ENCODE results near the gene CDC123. TPM values are rescaled to one million over a fixed set of nuclear protein-coding genes. Genes with fewer than 3 reads are reported as not detected.

Gene CDC123
- total RNA-seq, 4 donors from 2014 or later = 47.8 to 80.8 (median 53.6) TPM

DNA sequence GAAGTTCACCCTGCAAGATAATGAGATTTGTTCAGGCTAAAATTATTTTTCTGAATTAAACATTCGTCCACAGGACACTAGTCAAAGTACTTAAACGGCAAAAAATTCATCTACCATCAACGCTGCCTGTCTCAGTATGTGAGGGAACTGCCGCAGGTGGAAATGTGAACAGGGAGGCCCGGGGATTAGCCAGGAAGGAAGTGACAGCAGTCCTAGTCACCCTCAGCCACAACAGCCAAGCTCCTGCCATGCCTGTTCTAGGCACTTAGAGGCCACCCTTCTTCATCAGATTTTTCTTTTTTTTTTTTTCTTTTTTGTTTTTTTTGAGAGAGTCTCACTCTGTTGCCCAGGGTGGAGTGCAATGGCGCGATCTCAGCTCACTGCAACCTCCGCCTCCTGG is 9.7 kb upstream of the CDC123 start:
- TF ChIP-seq POLR2A (IDR thresholded peaks at IDR 0.05) = no peak
- no peak for TF ChIP-seq EP300 (IDR thresholded peaks at IDR 0.05; ENCODE audit: low read depth)
- WGBS, 2 donors (ENCODE audit: low coverage in 1 of 2) = 82 to 100% methylated on average over 1 to 8 of the region's 8 CpGs

GRCh38 chr10:12187321-12187905 is 8.6 kb upstream of the CDC123 start:
- Histone ChIP-seq H3K9me3 (no peaks in the 10 kb centered on the region), H3K27ac (no peak overlapping the region), H3K4me1 (peaks cover 0 to 10% (median 2%) of the 10 kb centered on the region in 4 donors), H3K4me3 (no peak overlapping the region), H3K36me3 (peaks cover 0 to 25% (median 5%) of the 10 kb centered on the region in 4 donors), H3K27me3 (no peaks in the 10 kb centered on the region)
- no peak for DNase-seq
- 67 to 74% methylated on average over 2 to 5 of the region's 5 CpGs for WGBS, 2 donors (ENCODE audit: low coverage in 1 of 2)
- in situ Hi-C loops (cut with MboI; ENCODE audit: low pct_ligation_motif_present in 1 of 4, low pct_unique_long_range_greater_than_20kb in 1 of 4, low sequenced_read_pairs in 3 of 4) (no loop called here), intact Hi-C loops (cut with DNase I; ENCODE audit: low total_unique reads) (no loop called here)
- TF ChIP-seq EP300 (IDR thresholded peaks at IDR 0.05; ENCODE audit: low read depth) = no peak

More for the DNA sequence above, 9.7 kb upstream of the CDC123 start:
- H3K27ac ChIP-seq = no peak overlapping the region
- peaks cover 0 to 10% (median 2%) of the 10 kb centered on the region in 4 donors for H3K4me1 ChIP-seq
- in situ Hi-C loops (cut with MboI; ENCODE audit: low pct_ligation_motif_present in 1 of 4, low pct_unique_long_range_greater_than_20kb in 1 of 4, low sequenced_read_pairs in 3 of 4) (no loop called here), intact Hi-C loops (cut with DNase I; ENCODE audit: low total_unique reads) (no loop called here)
- peaks cover 0 to 25% (median 5%) of the 10 kb centered on the region in 4 donors for H3K36me3 ChIP-seq
- H3K27me3 ChIP-seq = no peaks in the 10 kb centered on the region
- no peak for DNase-seq
- H3K9me3 ChIP-seq = no peaks in the 10 kb centered on the region
- H3K4me3 ChIP-seq = no peak overlapping the region

DNA sequence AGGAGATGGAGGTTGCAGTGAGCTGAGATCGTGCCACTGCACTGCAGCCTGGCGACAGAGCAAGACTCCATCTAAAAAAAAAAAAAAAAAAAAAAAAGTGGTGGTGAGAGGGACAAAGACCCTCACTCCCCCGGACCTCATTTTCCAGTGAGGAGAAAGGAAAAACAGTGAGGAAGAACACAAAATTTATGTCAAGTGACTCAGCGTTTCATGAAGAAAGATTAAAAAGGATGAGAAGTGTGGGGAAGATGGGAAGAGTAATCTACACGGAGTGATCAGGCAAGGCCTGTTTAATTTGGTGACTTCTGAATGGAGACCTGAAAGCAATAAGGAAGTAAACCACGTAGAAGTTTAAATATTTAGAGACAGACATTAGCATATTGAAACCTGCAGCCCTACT is 7.3 kb upstream of the CDC123 start:
- intact Hi-C loops (cut with DNase I; ENCODE audit: low total_unique reads) (no loop called here), in situ Hi-C loops (cut with MboI; ENCODE audit: low pct_ligation_motif_present in 1 of 4, low pct_unique_long_range_greater_than_20kb in 1 of 4, low sequenced_read_pairs in 3 of 4) (no loop called here)
- TF ChIP-seq POLR2AphosphoS5 (IDR thresholded peaks at IDR 0.05) = no peak
- TF ChIP-seq EP300 (IDR thresholded peaks at IDR 0.05; ENCODE audit: low read depth) = no peak
- TF ChIP-seq POLR2A (IDR thresholded peaks at IDR 0.05) = no peak
- TF ChIP-seq, protein P1, sequence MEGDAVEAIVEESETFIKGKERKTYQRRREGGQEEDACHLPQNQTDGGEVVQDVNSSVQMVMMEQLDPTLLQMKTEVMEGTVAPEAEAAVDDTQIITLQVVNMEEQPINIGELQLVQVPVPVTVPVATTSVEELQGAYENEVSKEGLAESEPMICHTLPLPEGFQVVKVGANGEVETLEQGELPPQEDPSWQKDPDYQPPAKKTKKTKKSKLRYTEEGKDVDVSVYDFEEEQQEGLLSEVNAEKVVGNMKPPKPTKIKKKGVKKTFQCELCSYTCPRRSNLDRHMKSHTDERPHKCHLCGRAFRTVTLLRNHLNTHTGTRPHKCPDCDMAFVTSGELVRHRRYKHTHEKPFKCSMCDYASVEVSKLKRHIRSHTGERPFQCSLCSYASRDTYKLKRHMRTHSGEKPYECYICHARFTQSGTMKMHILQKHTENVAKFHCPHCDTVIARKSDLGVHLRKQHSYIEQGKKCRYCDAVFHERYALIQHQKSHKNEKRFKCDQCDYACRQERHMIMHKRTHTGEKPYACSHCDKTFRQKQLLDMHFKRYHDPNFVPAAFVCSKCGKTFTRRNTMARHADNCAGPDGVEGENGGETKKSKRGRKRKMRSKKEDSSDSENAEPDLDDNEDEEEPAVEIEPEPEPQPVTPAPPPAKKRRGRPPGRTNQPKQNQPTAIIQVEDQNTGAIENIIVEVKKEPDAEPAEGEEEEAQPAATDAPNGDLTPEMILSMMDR (IDR thresholded peaks at IDR 0.05) = no peak
- Histone ChIP-seq H3K9me3 (no peaks in the 10 kb centered on the region), H3K27ac (no peak overlapping the region), H3K4me1 (peaks cover 0 to 12% (median 4%) of the 10 kb centered on the region in 4 donors), H3K27me3 (no peaks in the 10 kb centered on the region), H3K36me3 (peaks cover 0 to 16% (median 0%) of the 10 kb centered on the region in 4 donors), H3K4me3 (no peak overlapping the region)
- 76 to 77% methylated on average over 5 to 6 of the region's 6 CpGs for WGBS, 2 donors (ENCODE audit: low coverage in 1 of 2)
- no peak for DNase-seq

DNA sequence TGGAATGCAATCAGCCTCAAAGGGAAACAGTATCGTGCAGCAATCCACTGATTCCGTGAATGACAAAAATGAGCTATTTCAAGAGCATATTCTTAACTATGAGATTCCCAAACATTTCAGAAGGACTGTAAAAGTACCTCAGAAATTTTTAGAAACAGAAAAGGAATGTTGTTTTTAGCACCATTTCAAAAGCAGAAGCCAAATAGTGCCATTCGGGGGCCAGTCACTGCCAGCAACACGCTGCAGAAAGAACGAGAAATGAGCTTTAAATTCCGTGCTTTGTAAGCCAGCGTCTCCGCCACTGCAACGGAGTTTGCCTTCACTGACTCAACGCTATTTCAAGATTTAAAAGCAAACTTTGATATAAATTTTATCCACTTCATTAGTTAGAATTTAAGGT is 6.6 kb upstream of the CDC123 start:
- no peak for DNase-seq
- WGBS, 2 donors (ENCODE audit: low coverage in 1 of 2) = 96% methylated on average over 8 to 10 of the region's 10 CpGs
- Histone ChIP-seq H3K27me3 (no peaks in the 10 kb centered on the region), H3K27ac (no peak overlapping the region), H3K36me3 (peaks cover 0 to 16% (median 0%) of the 10 kb centered on the region in 4 donors), H3K9me3 (no peaks in the 10 kb centered on the region), H3K4me3 (no peak overlapping the region), H3K4me1 (peaks cover 6 to 20% (median 12%) of the 10 kb centered on the region in 4 donors)
- in situ Hi-C loops (cut with MboI; ENCODE audit: low pct_ligation_motif_present in 1 of 4, low pct_unique_long_range_greater_than_20kb in 1 of 4, low sequenced_read_pairs in 3 of 4) (no loop called here), intact Hi-C loops (cut with DNase I; ENCODE audit: low total_unique reads) (no loop called here)
- TF ChIP-seq, protein P1 (IDR thresholded peaks at IDR 0.05) = no peak
- TF ChIP-seq POLR2AphosphoS5 (IDR thresholded peaks at IDR 0.05) (no peak), POLR2A (IDR thresholded peaks at IDR 0.05) (no peak)

DNA sequence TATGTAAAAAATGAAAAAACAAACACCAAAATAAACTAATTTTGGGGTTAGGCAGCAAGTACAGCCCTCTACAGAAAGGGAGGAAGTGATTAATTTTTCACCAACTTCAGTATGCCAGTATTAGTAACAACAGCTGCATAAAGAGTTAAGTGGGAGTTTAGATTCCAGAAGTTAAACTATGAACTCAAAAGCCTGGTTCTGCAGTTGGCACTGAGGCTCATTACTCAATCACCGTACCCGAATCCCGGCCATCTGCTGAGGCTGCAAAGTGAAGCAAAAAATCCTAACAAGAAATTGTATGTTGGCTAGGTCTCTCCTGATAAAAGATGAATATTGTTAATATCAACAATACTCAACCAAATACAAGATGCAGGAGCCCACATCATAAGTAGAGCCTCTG is 4.3 kb upstream of the CDC123 start:
- TF ChIP-seq, protein P1 (IDR thresholded peaks at IDR 0.05) = no peak
- no peak for TF ChIP-seq POLR2AphosphoS5 (IDR thresholded peaks at IDR 0.05)
- TF ChIP-seq EP300 (IDR thresholded peaks at IDR 0.05; ENCODE audit: low read depth) = no peak
- no peak for TF ChIP-seq POLR2A (IDR thresholded peaks at IDR 0.05)
- 56 to 69% methylated on average over 3 of the region's 3 CpGs for WGBS, 2 donors (ENCODE audit: low coverage in 1 of 2)
- in situ Hi-C loops (cut with MboI; ENCODE audit: low pct_ligation_motif_present in 1 of 4, low pct_unique_long_range_greater_than_20kb in 1 of 4, low sequenced_read_pairs in 3 of 4) = no loop called here
- H3K27me3 ChIP-seq = no peaks in the 10 kb centered on the region
- H3K4me3 ChIP-seq = no peak overlapping the region
- H3K27ac ChIP-seq = no peak overlapping the region
- no peaks in the 10 kb centered on the region for H3K36me3 ChIP-seq
- peaks cover 7 to 23% (median 17%) of the 10 kb centered on the region in 4 donors for H3K4me1 ChIP-seq
- intact Hi-C loops (cut with DNase I; ENCODE audit: low total_unique reads) = no loop called here
- no peak for DNase-seq
- H3K9me3 ChIP-seq = no peaks in the 10 kb centered on the region
